Fibroblast of lung (primary cell): ENCODE results near the gene MGST3. TPM values are rescaled to one million over a fixed set of nuclear protein-coding genes. Genes with fewer than 3 reads are reported as not detected.
A peak's percentile ranks its signal among the peaks of the same experiment; 100 is the strongest.
"Not testable (repeated sequence)": the region's sequence is repeated elsewhere in the genome, so short reads cannot be mapped to it uniquely, and the experiment has no call there.

ENCODE experiments used
- DNase-seq, 2 donors: peaks; one replicate each; pipeline versions ENCODE4 v3.0.0 to v3.0.0-alpha.2; 2010; ENCODE audit warnings: low read depth in 2 of 2
- H2AFZ ChIP-seq: 2 replicates; pipeline ENCODE4 v1.5.1; 2012; ENCODE audit warnings: low read length, control low read depth, inconsistent platforms
- H3K27ac ChIP-seq: 2 replicates; pipeline ENCODE4 v1.5.1; 2011; ENCODE audit warnings: low read length, control low read depth; ENCODE audit not compliant: insufficient read depth
- H3K27me3 ChIP-seq: 2 replicates; pipeline ENCODE4 v1.5.1; 2011; ENCODE audit warnings: mild to moderate bottlenecking, low read length; ENCODE audit not compliant: control insufficient read depth, insufficient read depth
- H3K36me3 ChIP-seq: 2 replicates; pipeline ENCODE4 v1.5.1; 2011; ENCODE audit warnings: low read length; ENCODE audit not compliant: control insufficient read depth, insufficient read depth
- H3K4me1 ChIP-seq: 2 replicates; pipeline ENCODE4 v1.5.1; 2011; ENCODE audit warnings: low read length; ENCODE audit not compliant: control insufficient read depth, insufficient read depth; ENCODE audit errors: extremely low read depth
- H3K4me2 ChIP-seq: 2 replicates; pipeline ENCODE4 v1.5.1; 2011; ENCODE audit warnings: low read length, control low read depth; ENCODE audit not compliant: insufficient read depth; ENCODE audit errors: extremely low read depth
- H3K4me3 ChIP-seq, 4 experiments: fragments of 200-600 bp in 1 of 4; sonication (generic) in 1 of 4; replicated peaks in 1 of 4; 2 replicates each; pipeline ENCODE4 v1.5.1; 2011 to 2016; ENCODE audit warnings: low read length in 4 of 4, low read depth in 3 of 4, mild to moderate bottlenecking in 3 of 4, control low read depth in 2 of 4, inconsistent platforms in 1 of 4, mixed read lengths in 1 of 4; ENCODE audit not compliant: insufficient read depth in 1 of 4; ENCODE audit errors: control extremely low read depth in 1 of 4
- H3K79me2 ChIP-seq: 2 replicates; pipeline ENCODE4 v1.5.1; 2012; ENCODE audit warnings: mild to moderate bottlenecking, low read length, inconsistent platforms; ENCODE audit not compliant: control insufficient read depth, insufficient read depth
- H3K9ac ChIP-seq: 2 replicates; pipeline ENCODE4 v1.5.1; 2011; ENCODE audit warnings: mild to moderate bottlenecking, low read length, control low read depth; ENCODE audit not compliant: insufficient read depth
- H3K9me3 ChIP-seq: 2 replicates; pipeline ENCODE4 v1.5.1; 2012; ENCODE audit warnings: low read depth, low read length; ENCODE audit not compliant: control insufficient read depth, insufficient read depth
- H4K20me1 ChIP-seq: 2 replicates; pipeline ENCODE4 v1.5.1; 2011; ENCODE audit warnings: low read length; ENCODE audit not compliant: control insufficient read depth, insufficient read depth; ENCODE audit errors: extremely low read depth
- EZH2 ChIP-seq: IDR thresholded peaks from 2 replicates; pipeline ENCODE4 v1.5.1; 2012; ENCODE audit warnings: low read length, control low read depth, mild to moderate bottlenecking; ENCODE audit errors: missing control alignments
- polyA minus RNA-seq: library from RNA; depleted of rRNA, polyadenylated mRNA; stranded (reverse); fragments of >200 nt; gene quantifications from 2 replicates; pipeline ENCODE4 v1.2.3, GENCODE V29; 2011; ENCODE audit warnings: low replicate concordance
- polyA plus RNA-seq, 2 donors: library from polyadenylated mRNA; depleted of rRNA in 1 of 2; stranded (reverse) in 1 of 2; unstranded in 1 of 2; fragments of >200 nt; gene quantifications; 2 replicates each; pipeline ENCODE4 v1.2.1, GENCODE V29; 2011 to 2012; ENCODE audit warnings: missing spikeins in 1 of 2
- total RNA-seq: library from RNA; depleted of rRNA; stranded (reverse); fragments of >200 nt; gene quantifications from 2 replicates; pipeline ENCODE4 v1.2.1, GENCODE V29; 2014
- TF ChIP-seq, protein P1 (sequence below), 2 donors: IDR thresholded peaks in 1 of 2; conservative IDR thresholded peaks in 1 of 2; 1 replicate in 1 of 2; 2 replicates in 1 of 2; pipeline ENCODE4 v1.5.1; 2011 to 2012; ENCODE audit warnings: low read length in 2 of 2, control low read depth in 1 of 2, inconsistent platforms in 1 of 2, low read depth in 1 of 2, mild to moderate bottlenecking in 1 of 2

The MGST3 gene
- 234 and 346 TPM in 2 replicates for total RNA-seq
- polyA plus RNA-seq, result 297 and 355 TPM in 2 replicates
- 299 and 352 TPM in 2 replicates for polyA plus RNA-seq (2012)
- polyA minus RNA-seq, result 142 and 198 TPM in 2 replicates

DNA sequence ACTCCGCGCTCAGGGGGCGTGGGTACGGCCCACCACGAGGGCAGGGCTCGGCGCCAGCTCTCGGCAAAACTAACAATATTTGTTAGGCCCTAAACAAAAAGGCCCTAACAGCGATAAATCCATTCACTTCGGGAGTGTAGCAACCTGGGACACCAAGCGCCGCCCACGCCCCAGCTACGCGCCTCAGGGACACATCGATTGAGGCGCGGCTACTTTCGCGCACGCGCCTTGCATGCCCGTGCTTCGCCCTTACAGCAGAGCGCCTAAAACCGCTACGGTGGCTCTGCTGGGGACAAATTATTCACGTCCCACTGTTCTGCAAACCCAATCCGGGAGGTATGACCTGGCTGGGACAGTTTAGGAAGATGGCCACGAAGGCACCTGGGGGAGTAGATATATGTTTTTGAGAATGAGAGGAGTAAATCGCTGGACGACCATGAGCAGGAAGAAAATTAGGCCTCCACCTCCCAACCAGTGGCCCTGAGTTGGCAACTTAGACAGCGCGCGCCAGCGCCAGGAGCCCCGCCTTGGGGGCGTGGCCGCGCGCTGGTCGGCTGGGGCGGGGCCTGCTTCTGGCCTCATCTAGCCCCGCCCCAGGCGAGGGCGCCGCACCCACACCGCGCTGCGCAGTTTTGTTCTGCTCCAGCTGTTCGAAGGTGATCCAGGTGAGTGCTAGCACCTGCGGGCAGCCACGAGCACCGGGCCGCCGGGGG lies at the start of gene MGST3:
MGST3 (plus strand) TSS at position 606 of the 713 bp plus-strand sequence. CDS start 18,614 bp downstream, outside the sequence.
- H3K36me3 ChIP-seq, result no peaks in the 10 kb centered on the region
- H3K79me2 ChIP-seq, result peaks cover 41% of the 10 kb centered on the region
- peak within 1 kb of the TSS; percentile 81 to 99 (median 90) for H3K4me3 ChIP-seq
- no peaks in the 10 kb centered on the region for H3K27me3 ChIP-seq
- peak within 1 kb of the TSS; percentile 96 for H2AFZ ChIP-seq
- peaks cover 2% of the 10 kb centered on the region for H3K4me1 ChIP-seq
- peak within 1 kb of the TSS; percentile 85 for H3K27ac ChIP-seq
- peak within 1 kb of the TSS; percentile 80 for H3K4me2 ChIP-seq
- no peak for TF ChIP-seq EZH2
- TF ChIP-seq, protein P1, sequence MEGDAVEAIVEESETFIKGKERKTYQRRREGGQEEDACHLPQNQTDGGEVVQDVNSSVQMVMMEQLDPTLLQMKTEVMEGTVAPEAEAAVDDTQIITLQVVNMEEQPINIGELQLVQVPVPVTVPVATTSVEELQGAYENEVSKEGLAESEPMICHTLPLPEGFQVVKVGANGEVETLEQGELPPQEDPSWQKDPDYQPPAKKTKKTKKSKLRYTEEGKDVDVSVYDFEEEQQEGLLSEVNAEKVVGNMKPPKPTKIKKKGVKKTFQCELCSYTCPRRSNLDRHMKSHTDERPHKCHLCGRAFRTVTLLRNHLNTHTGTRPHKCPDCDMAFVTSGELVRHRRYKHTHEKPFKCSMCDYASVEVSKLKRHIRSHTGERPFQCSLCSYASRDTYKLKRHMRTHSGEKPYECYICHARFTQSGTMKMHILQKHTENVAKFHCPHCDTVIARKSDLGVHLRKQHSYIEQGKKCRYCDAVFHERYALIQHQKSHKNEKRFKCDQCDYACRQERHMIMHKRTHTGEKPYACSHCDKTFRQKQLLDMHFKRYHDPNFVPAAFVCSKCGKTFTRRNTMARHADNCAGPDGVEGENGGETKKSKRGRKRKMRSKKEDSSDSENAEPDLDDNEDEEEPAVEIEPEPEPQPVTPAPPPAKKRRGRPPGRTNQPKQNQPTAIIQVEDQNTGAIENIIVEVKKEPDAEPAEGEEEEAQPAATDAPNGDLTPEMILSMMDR (conservative IDR thresholded peaks at IDR 0.05 in 1 of 2, IDR thresholded peaks at IDR 0.05 in 1 of 2; ENCODE audit: low read depth in 1 of 2, low read length in 2 of 2), result no peak
- peak; percentile 98 for DNase-seq
- H3K9me3 ChIP-seq, result no peaks in the 10 kb centered on the region
- peak within 1 kb of the TSS; percentile 87 for H3K9ac ChIP-seq
- no peaks in the 10 kb centered on the region for H4K20me1 ChIP-seq

DNA sequence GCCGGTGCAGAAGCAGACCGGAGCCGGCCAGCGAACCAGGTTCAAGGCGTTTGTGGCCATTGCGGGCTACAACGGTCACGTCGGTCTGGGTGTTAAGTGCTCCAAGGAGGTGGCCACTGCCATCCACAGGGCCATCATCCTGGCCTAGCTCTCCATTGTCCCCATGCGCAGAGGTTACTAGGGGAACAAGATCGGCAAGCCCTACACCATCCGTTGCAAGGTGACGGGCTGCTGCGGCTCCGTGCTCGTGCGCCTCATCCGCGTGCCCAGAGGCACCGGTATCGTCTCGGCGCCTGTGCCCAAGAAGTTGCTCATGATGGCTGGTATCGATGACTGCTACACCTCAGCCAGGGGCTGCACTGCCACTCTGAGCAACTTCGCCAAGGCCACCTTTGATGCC lies 49.1 kb upstream of the MGST3 start:
- Histone ChIP-seq H3K27ac (no peak overlapping the region), H3K4me1 (no peaks in the 10 kb centered on the region), H4K20me1 (no peaks in the 10 kb centered on the region), H3K9me3 (no peaks in the 10 kb centered on the region), H3K4me3 (no peak overlapping the region), H3K27me3 (no peaks in the 10 kb centered on the region), H3K36me3 (no peaks in the 10 kb centered on the region), H2AFZ (no peak overlapping the region), H3K4me2 (no peak overlapping the region), H3K79me2 (no peaks in the 10 kb centered on the region), H3K9ac (no peak overlapping the region)
- no peak for DNase-seq
- TF ChIP-seq, protein P1 (conservative IDR thresholded peaks at IDR 0.05 in 1 of 2, IDR thresholded peaks at IDR 0.05 in 1 of 2; ENCODE audit: low read depth in 1 of 2, low read length in 2 of 2), result no peak
- no peak for TF ChIP-seq EZH2

DNA sequence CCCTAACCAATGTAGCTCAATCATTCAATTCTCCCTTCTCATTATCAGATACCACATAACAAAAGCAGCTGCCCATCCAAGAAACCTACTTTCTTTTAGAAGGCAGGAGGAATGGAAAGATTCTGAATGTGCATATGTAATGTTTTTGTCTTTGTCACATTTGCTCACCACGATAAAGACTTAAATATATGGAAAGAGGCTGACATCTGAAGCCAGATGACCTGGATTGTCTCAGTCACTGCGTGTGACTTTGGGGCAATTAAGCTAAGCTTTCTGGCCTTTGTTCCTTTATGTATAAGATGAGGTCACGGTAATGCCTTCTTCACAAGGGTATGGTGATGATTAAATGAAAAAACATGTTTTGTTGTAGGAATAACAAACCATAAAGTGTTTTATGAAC lies 44.6 kb upstream of the MGST3 start:
- no peaks in the 10 kb centered on the region for H3K9me3 ChIP-seq
- no peak overlapping the region for H3K4me3 ChIP-seq
- H4K20me1 ChIP-seq, result no peaks in the 10 kb centered on the region
- H3K9ac ChIP-seq, result no peak overlapping the region
- H3K4me2 ChIP-seq, result no peak overlapping the region
- no peak for DNase-seq
- no peaks in the 10 kb centered on the region for H3K4me1 ChIP-seq
- no peaks in the 10 kb centered on the region for H3K79me2 ChIP-seq
- no peak overlapping the region for H3K27ac ChIP-seq
- H3K36me3 ChIP-seq, result no peaks in the 10 kb centered on the region
- H3K27me3 ChIP-seq, result peaks cover 2% of the 10 kb centered on the region
- no peak overlapping the region for H2AFZ ChIP-seq
- TF ChIP-seq EZH2, result no peak
- TF ChIP-seq, protein P1 (conservative IDR thresholded peaks at IDR 0.05 in 1 of 2, IDR thresholded peaks at IDR 0.05 in 1 of 2; ENCODE audit: low read depth in 1 of 2, low read length in 2 of 2), result no peak

DNA sequence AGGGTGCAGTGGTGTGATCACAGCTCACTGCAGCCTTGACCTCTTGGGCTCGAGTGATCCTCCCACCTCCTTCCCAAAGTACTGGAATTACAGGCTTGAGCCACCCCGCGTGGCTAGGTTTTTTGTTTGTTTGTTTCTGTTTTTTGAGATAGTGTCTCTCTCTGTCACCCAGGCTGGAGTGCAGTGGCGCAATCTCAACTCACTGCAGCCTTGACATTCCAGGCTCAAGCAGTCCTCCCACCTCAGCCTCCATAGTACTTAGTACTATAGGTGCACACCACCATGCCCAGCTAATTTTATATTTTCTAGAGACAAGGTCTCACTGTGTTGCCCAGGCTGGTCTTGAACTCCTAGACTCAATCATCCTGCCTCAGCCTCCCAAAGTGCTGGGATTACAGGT lies 39.6 kb upstream of the MGST3 start:
- not testable (repeated sequence) for DNase-seq, H3K9ac ChIP-seq, H3K4me1 ChIP-seq, H4K20me1 ChIP-seq, H3K9me3 ChIP-seq, H3K79me2 ChIP-seq, H3K4me3 ChIP-seq, H2AFZ ChIP-seq, H3K27ac ChIP-seq, H3K36me3 ChIP-seq, H3K4me2 ChIP-seq
- peaks cover 13% of the 10 kb centered on the region for H3K27me3 ChIP-seq
